H9 (cell line): ENCODE measurements around the gene CCDC86. TPM values are rescaled to one million over a fixed set of nuclear protein-coding genes. Genes with fewer than 3 reads are reported as not detected.

Experiments
- DNase-seq: peaks from one replicate; pipeline ENCODE4 v3.0.0-alpha.2; 2017
- H2AFZ ChIP-seq: one replicate; pipeline ENCODE4 v1.6.1; 2013; ENCODE audit warnings: mild to moderate bottlenecking, low read length, control low read depth, moderate library complexity
- H2AK5ac ChIP-seq: 2 replicates; pipeline ENCODE4 v1.6.1; 2013; ENCODE audit warnings: low read length, control low read depth, mixed read lengths; ENCODE audit not compliant: insufficient read length
- H2BK120ac ChIP-seq: one replicate; pipeline ENCODE4 v1.6.1; 2013; ENCODE audit warnings: low read depth, mild to moderate bottlenecking, low read length, control low read depth, inconsistent platforms; ENCODE audit not compliant: poor library complexity, severe bottlenecking
- H2BK12ac ChIP-seq: 2 replicates; pipeline ENCODE4 v1.6.1; 2013; ENCODE audit warnings: low read length, control low read depth, mixed read lengths, low read depth; ENCODE audit not compliant: insufficient read length
- H2BK15ac ChIP-seq: 2 replicates; pipeline ENCODE4 v1.6.1; 2013; ENCODE audit warnings: low read depth, low read length, control low read depth
- H2BK20ac ChIP-seq: one replicate; pipeline ENCODE4 v1.6.1; 2013; ENCODE audit warnings: low read depth, mild to moderate bottlenecking, low read length, control low read depth, inconsistent platforms; ENCODE audit not compliant: poor library complexity, severe bottlenecking
- H2BK5ac ChIP-seq: 2 replicates; pipeline ENCODE4 v1.6.1; 2013; ENCODE audit warnings: low read length, control low read depth, mixed read lengths; ENCODE audit not compliant: insufficient read length
- H3K14ac ChIP-seq: 2 replicates; pipeline ENCODE4 v1.6.1; 2013; ENCODE audit warnings: low read length, control low read depth; ENCODE audit not compliant: insufficient read depth
- H3K18ac ChIP-seq: 2 replicates; pipeline ENCODE4 v1.6.1; 2013; ENCODE audit warnings: low read depth, mild to moderate bottlenecking, mixed read lengths, low read length, control low read depth; ENCODE audit not compliant: insufficient read length
- H3K23ac ChIP-seq: 2 replicates; pipeline ENCODE4 v1.6.1; 2013; ENCODE audit warnings: low read length, control low read depth, mixed read lengths, low read depth; ENCODE audit not compliant: insufficient read length
- H3K23me2 ChIP-seq: 2 replicates; pipeline ENCODE4 v1.6.1; 2013; ENCODE audit warnings: low read depth, mild to moderate bottlenecking, mixed read lengths, low read length, control low read depth; ENCODE audit not compliant: insufficient read length, poor library complexity, severe bottlenecking
- H3K27ac ChIP-seq: 2 replicates; pipeline ENCODE4 v1.5.1; 2013; ENCODE audit warnings: low read length, control low read depth, mixed read lengths, low read depth; ENCODE audit not compliant: insufficient read length
- H3K27me3 ChIP-seq: 2 replicates; pipeline ENCODE4 v1.6.1; 2013; ENCODE audit warnings: low read length, control low read depth, inconsistent platforms; ENCODE audit not compliant: insufficient read depth
- H3K4ac ChIP-seq: 2 replicates; pipeline ENCODE4 v1.6.1; 2013; ENCODE audit warnings: low read depth, mild to moderate bottlenecking, control low read depth, inconsistent platforms, low read length, moderate library complexity
- H3K4me1 ChIP-seq: 2 replicates; pipeline ENCODE4 v1.6.1; 2013; ENCODE audit warnings: low read length, control low read depth, inconsistent platforms; ENCODE audit not compliant: insufficient read depth
- H3K4me2 ChIP-seq: 2 replicates; pipeline ENCODE4 v1.6.1; 2013; ENCODE audit warnings: low read length, control low read depth, mixed read lengths; ENCODE audit not compliant: insufficient read length, insufficient read depth
- H3K56ac ChIP-seq: 2 replicates; pipeline ENCODE4 v1.6.1; 2013; ENCODE audit warnings: low read depth, mild to moderate bottlenecking, mixed read lengths, low read length, control low read depth; ENCODE audit not compliant: insufficient read length
- H3K79me1 ChIP-seq: 2 replicates; pipeline ENCODE4 v1.6.1; 2013; ENCODE audit warnings: low read depth, mild to moderate bottlenecking, moderate library complexity, low read length, control low read depth, inconsistent platforms; ENCODE audit not compliant: insufficient read depth, poor library complexity, severe bottlenecking
- H3K79me2 ChIP-seq: 2 replicates; pipeline ENCODE4 v1.6.1; 2013; ENCODE audit warnings: low read length, control low read depth, inconsistent platforms; ENCODE audit not compliant: insufficient read depth
- H3K9ac ChIP-seq: 2 replicates; pipeline ENCODE4 v1.6.1; 2013; ENCODE audit warnings: low read length, control low read depth, mixed read lengths; ENCODE audit not compliant: insufficient read length; ENCODE audit errors: extremely low read depth
- H3K9me3 ChIP-seq: one replicate; pipeline ENCODE4 v1.6.1; 2013; ENCODE audit warnings: low read depth, low read length, inconsistent platforms; ENCODE audit not compliant: control insufficient read depth
- H3T11ph ChIP-seq: one replicate; pipeline ENCODE4 v1.6.1; 2013; ENCODE audit warnings: mild to moderate bottlenecking, low read length, control low read depth, inconsistent platforms
- H4K20me1 ChIP-seq: one replicate; pipeline ENCODE4 v1.6.1; 2013; ENCODE audit not compliant: control insufficient read depth, insufficient read length, insufficient read depth
- H4K5ac ChIP-seq: 2 replicates; pipeline ENCODE4 v1.6.1; 2013; ENCODE audit warnings: low read depth, mild to moderate bottlenecking, mixed read lengths, low read length, control low read depth; ENCODE audit not compliant: insufficient read length
- H4K8ac ChIP-seq: replicated peaks from 2 replicates; pipeline ENCODE4 v1.6.1; 2013; ENCODE audit warnings: low read length, control low read depth, mixed read lengths, low read depth; ENCODE audit not compliant: insufficient read length
- H4K91ac ChIP-seq: 2 replicates; pipeline ENCODE4 v1.6.1; 2013; ENCODE audit warnings: low read depth, mild to moderate bottlenecking, moderate library complexity, mixed read lengths, low read length, control low read depth; ENCODE audit not compliant: insufficient read length
- H3K27ac Mint-ChIP-seq, 3 experiments: 2 replicates in 2 of 3; 3 replicates in 1 of 3; pipeline ENCODE4 v1.8.0; 2020 to 2021; ENCODE audit warnings: mixed read lengths in 3 of 3, mild to moderate bottlenecking in 1 of 3, moderate library complexity in 1 of 3
- H3K27me3 Mint-ChIP-seq: 2 replicates; pipeline ENCODE4 v1.8.0; 2021; ENCODE audit warnings: low read depth, mild to moderate bottlenecking, moderate library complexity, mixed read lengths
- H3K36me3 Mint-ChIP-seq, 3 experiments: 2 replicates in 2 of 3; 3 replicates in 1 of 3; pipeline ENCODE4 v1.8.0; 2020 to 2021; ENCODE audit warnings: low read depth in 3 of 3, mixed read lengths in 3 of 3; ENCODE audit not compliant: insufficient read depth in 1 of 3
- H3K4me1 Mint-ChIP-seq, 2 experiments: 2 replicates each; pipeline ENCODE4 v1.8.0; 2020; ENCODE audit warnings: mixed read lengths in 2 of 2
- H3K4me3 Mint-ChIP-seq, 2 experiments: 2 replicates in 1 of 2; 3 replicates in 1 of 2; pipeline ENCODE4 v1.8.0; 2020 to 2021; ENCODE audit warnings: mild to moderate bottlenecking in 2 of 2, mixed read lengths in 2 of 2, moderate library complexity in 1 of 2
- H3K9me3 Mint-ChIP-seq, 2 experiments: 2 replicates in 1 of 2; 3 replicates in 1 of 2; pipeline ENCODE4 v1.8.0; 2020; ENCODE audit warnings: mild to moderate bottlenecking in 2 of 2, mixed read lengths in 2 of 2, moderate library complexity in 1 of 2
- CTCF ChIP-seq: fragments of 200-600 bp; sonication (generic); conservative IDR thresholded peaks from 3 replicates; pipeline ENCODE4 v1.8.0; 2021; ENCODE audit warnings: antibody characterized with exemption, mild to moderate bottlenecking
- WGBS: extraction: QIAGEN DNeasy Blood & Tissue Kit; methylation state at CpG from one replicate; pipeline ENCODE4 v1.1.7; 2013; ENCODE audit warnings: missing lambda C conversion rate, low lambda C conversion rate, mixed read lengths; ENCODE audit not compliant: insufficient read length; ENCODE audit errors: extremely low coverage; 5-methylcytosine and 5-hydroxymethylcytosine counted together
- total RNA-seq: library from RNA; stranded (reverse); gene quantifications from 2 replicates; pipeline ENCODE4 v1.2.1, GENCODE V29; 2021

CCDC86 gene
- total RNA-seq, 1 experiment from 2014 or later, result 82.3 TPM

- Histone ChIP-seq H3T11ph (no peak overlapping the region), H2BK15ac (no peak overlapping the region), H3K14ac (no peak overlapping the region), H4K91ac (no peak overlapping the region), H3K4ac (no peak overlapping the region), H3K23ac (no peak overlapping the region), H4K5ac (no peak overlapping the region), H2BK120ac (no peak overlapping the region), H3K4me1 (no peaks in the 10 kb centered on the region), H4K8ac (no peak overlapping the region), H3K79me1 (no peaks in the 10 kb centered on the region), H3K9ac (no peak overlapping the region), H2AK5ac (no peak overlapping the region), H3K79me2 (no peaks in the 10 kb centered on the region), H3K4me2 (no peak overlapping the region), H4K20me1 (no peaks in the 10 kb centered on the region), H3K27ac (no peak overlapping the region), H2BK5ac (no peak overlapping the region), H3K23me2 (no peaks in the 10 kb centered on the region), H3K27me3 (no peaks in the 10 kb centered on the region), H2BK20ac (no peak overlapping the region), H2BK12ac (no peak overlapping the region), H3K56ac (no peak overlapping the region), H3K18ac (no peak overlapping the region), H3K9me3 (no peaks in the 10 kb centered on the region), H2AFZ (no peak overlapping the region)
- Mint-ChIP-seq H3K27ac (no peak overlapping the region), H3K4me1 (no peaks in the 10 kb centered on the region), H3K27me3 (peaks cover 15% of the 10 kb centered on the region), H3K9me3 (peaks cover 22 to 28% of the 10 kb centered on the region in 2 experiments), H3K36me3 (peaks cover 0 to 7% (median 5%) of the 10 kb centered on the region in 3 experiments; a peak in 1 of 7 replicates), H3K4me3 (no peak overlapping the region)
- DNase-seq, result no peak
- 0 out of 3 replicates have a peak, but pooled peaks have one; percentile 16 for TF ChIP-seq CTCF
- no CpG with 5 or more reads among the region's 4 CpGs for WGBS
These were observed 23.9 kb upstream of the CCDC86 start for GRCh38 chr11:60818057-60818456.
